ENCODE measurements around the gene AP5B1. TPM values are rescaled to one million over a fixed set of nuclear protein-coding genes. Genes with fewer than 3 reads are reported as not detected.
"Not testable (repeated sequence)": the region's sequence is repeated elsewhere in the genome, so short reads cannot be mapped to it uniquely, and the experiment has no call there.

Gene AP5B1
- total RNA-seq, 2 experiments from 2014 or later = 12.7 to 12.8 TPM

GRCh38 chr11:65767406-65767805 is 13.4 kb downstream of the AP5B1 start:
- Mint-ChIP-seq H3K9me3 (no peaks in the 10 kb centered on the region), H3K4me3 (no peak overlapping the region), H3K27me3 (no peaks in the 10 kb centered on the region), H3K27ac (no peak overlapping the region), H3K36me3 (ENCODE audit: low read depth) (no peaks in the 10 kb centered on the region), H3K4me1 (ENCODE audit: low read depth) (peaks cover 5% of the 10 kb centered on the region)
- Histone ChIP-seq H3K36me3 (ENCODE audit: insufficient read depth, low read length) (no peaks in the 10 kb centered on the region), H3K9me3 (ENCODE audit: control insufficient read depth in 1 of 2, insufficient read depth in 1 of 2, low read length in 2 of 2) (no peaks in the 10 kb centered on the region), H3K27ac (ENCODE audit: low read depth in 1 of 2, low read length in 2 of 2) (no peak overlapping the region), H3K4me1 (ENCODE audit: insufficient read depth, low read length) (no peaks in the 10 kb centered on the region), H3K27me3 (ENCODE audit: control insufficient read depth in 1 of 2, insufficient read depth in 2 of 2, low read length in 2 of 2) (no peaks in the 10 kb centered on the region), H3K4me3 (ENCODE audit: low read length) (no peak overlapping the region)
- ChIA-PET CTCF (interaction anchor here (0.9 kb wide), 1 partner anchor 13 kb away, joined by 3 read pairs; no protein-coding TSS in a partner anchor), POLR2A (no interaction called here)
- ATAC-seq (ENCODE audit: poor library complexity) (no peak), DNase-seq (no peak)
- TF ChIP-seq CTCF (IDR thresholded peaks at IDR 0.05) = no peak
- intact Hi-C loops (cut with DNase I, micrococcal nuclease) = no loop called here

GRCh38 chr11:65766535-65766934 is 14.2 kb downstream of the AP5B1 start:
- H3K4me3 ChIP-seq (ENCODE audit: low read length) = no peak overlapping the region
- H3K27me3 ChIP-seq (ENCODE audit: control insufficient read depth in 1 of 2, insufficient read depth in 2 of 2, low read length in 2 of 2) = no peaks in the 10 kb centered on the region
- intact Hi-C loops (cut with DNase I, micrococcal nuclease) = no loop called here
- Mint-ChIP-seq H3K27ac (no peak overlapping the region), H3K4me1 (ENCODE audit: low read depth) (peaks cover 5% of the 10 kb centered on the region), H3K9me3 (no peaks in the 10 kb centered on the region), H3K4me3 (no peak overlapping the region), H3K36me3 (ENCODE audit: low read depth) (no peaks in the 10 kb centered on the region), H3K27me3 (peaks cover 2% of the 10 kb centered on the region)
- no peaks in the 10 kb centered on the region for H3K4me1 ChIP-seq (ENCODE audit: insufficient read depth, low read length)
- H3K27ac ChIP-seq (ENCODE audit: low read depth in 1 of 2, low read length in 2 of 2) = no peak overlapping the region
- ATAC-seq (ENCODE audit: poor library complexity) (no peak), DNase-seq (no peak)
- no peaks in the 10 kb centered on the region for H3K9me3 ChIP-seq (ENCODE audit: control insufficient read depth in 1 of 2, insufficient read depth in 1 of 2, low read length in 2 of 2)
- no peaks in the 10 kb centered on the region for H3K36me3 ChIP-seq (ENCODE audit: insufficient read depth, low read length)
- no peak for TF ChIP-seq CTCF (IDR thresholded peaks at IDR 0.05)
- ChIA-PET POLR2A (no interaction called here), CTCF (no interaction called here)

DNA sequence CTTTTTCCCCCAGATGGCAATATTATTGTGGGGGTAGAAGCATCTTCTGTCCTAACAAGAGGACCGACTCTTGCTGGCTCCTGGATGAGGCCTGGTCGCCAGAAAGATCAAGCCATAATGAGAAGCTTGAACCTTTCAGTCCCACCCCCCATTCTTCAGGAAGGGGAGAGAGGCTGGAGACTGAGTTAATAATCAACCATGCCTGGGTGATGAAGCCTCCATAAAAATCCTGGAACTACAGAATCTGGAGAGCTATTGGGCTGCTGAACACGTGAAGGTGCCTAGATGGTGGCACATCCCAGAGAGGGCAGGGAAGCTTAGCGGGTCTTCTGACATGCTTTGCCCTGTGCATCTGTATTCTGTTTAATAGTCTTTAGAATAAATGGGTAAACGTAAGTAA is 16.3 kb downstream of the AP5B1 start:
- no peak for TF ChIP-seq CTCF (IDR thresholded peaks at IDR 0.05)
- H3K4me1 Mint-ChIP-seq (ENCODE audit: low read depth) = peaks cover under 1% of the 10 kb centered on the region
- H3K4me3 Mint-ChIP-seq = no peak overlapping the region
- CTCF ChIA-PET = no interaction called here
- H3K4me1 ChIP-seq (ENCODE audit: insufficient read depth, low read length) = no peaks in the 10 kb centered on the region
- H3K27ac Mint-ChIP-seq = no peak overlapping the region
- POLR2A ChIA-PET = no interaction called here
- peaks cover 23% of the 10 kb centered on the region for H3K27me3 Mint-ChIP-seq
- no peaks in the 10 kb centered on the region for H3K36me3 Mint-ChIP-seq (ENCODE audit: low read depth)
- H3K9me3 Mint-ChIP-seq = no peaks in the 10 kb centered on the region
- H3K9me3 ChIP-seq (ENCODE audit: control insufficient read depth in 1 of 2, insufficient read depth in 1 of 2, low read length in 2 of 2) = no peaks in the 10 kb centered on the region
- H3K36me3 ChIP-seq (ENCODE audit: insufficient read depth, low read length) = no peaks in the 10 kb centered on the region
- no peak overlapping the region for H3K27ac ChIP-seq (ENCODE audit: low read depth in 1 of 2, low read length in 2 of 2)
- no peak overlapping the region for H3K4me3 ChIP-seq (ENCODE audit: low read length)
- H3K27me3 ChIP-seq (ENCODE audit: control insufficient read depth in 1 of 2, insufficient read depth in 2 of 2, low read length in 2 of 2) = peaks cover 4 to 6% of the 10 kb centered on the region in 2 experiments
- DNase-seq = no peak
- no peak for ATAC-seq (ENCODE audit: poor library complexity)
- intact Hi-C loops (cut with DNase I, micrococcal nuclease) = no loop called here

GRCh38 chr11:65762816-65763215 is 18.0 kb downstream of the AP5B1 start:
- POLR2A ChIA-PET; intact Hi-C loops (cut with DNase I, micrococcal nuclease); H3K27ac ChIP-seq (ENCODE audit: low read depth in 1 of 2, low read length in 2 of 2); H3K4me1 Mint-ChIP-seq (ENCODE audit: low read depth); H3K27me3 ChIP-seq (ENCODE audit: control insufficient read depth in 1 of 2, insufficient read depth in 2 of 2, low read length in 2 of 2); CTCF ChIA-PET; H3K36me3 Mint-ChIP-seq (ENCODE audit: low read depth); H3K9me3 ChIP-seq (ENCODE audit: control insufficient read depth in 1 of 2, insufficient read depth in 1 of 2, low read length in 2 of 2); H3K4me3 Mint-ChIP-seq; H3K27ac Mint-ChIP-seq; DNase-seq; H3K9me3 Mint-ChIP-seq; H3K36me3 ChIP-seq (ENCODE audit: insufficient read depth, low read length); H3K4me3 ChIP-seq (ENCODE audit: low read length); H3K4me1 ChIP-seq (ENCODE audit: insufficient read depth, low read length); ATAC-seq (ENCODE audit: poor library complexity): not testable (repeated sequence)
- peaks cover 31% of the 10 kb centered on the region for H3K27me3 Mint-ChIP-seq

- H3K27ac Mint-ChIP-seq; H3K9me3 ChIP-seq (ENCODE audit: control insufficient read depth in 1 of 2, insufficient read depth in 1 of 2, low read length in 2 of 2); H3K27ac ChIP-seq (ENCODE audit: low read depth in 1 of 2, low read length in 2 of 2); H3K36me3 Mint-ChIP-seq (ENCODE audit: low read depth); intact Hi-C loops (cut with DNase I, micrococcal nuclease); DNase-seq; H3K4me1 Mint-ChIP-seq (ENCODE audit: low read depth); H3K4me1 ChIP-seq (ENCODE audit: insufficient read depth, low read length); H3K4me3 ChIP-seq (ENCODE audit: low read length); H3K27me3 ChIP-seq (ENCODE audit: control insufficient read depth in 1 of 2, insufficient read depth in 2 of 2, low read length in 2 of 2); H3K9me3 Mint-ChIP-seq; POLR2A ChIA-PET; ATAC-seq (ENCODE audit: poor library complexity); H3K4me3 Mint-ChIP-seq; H3K36me3 ChIP-seq (ENCODE audit: insufficient read depth, low read length): not testable (repeated sequence)
- peaks cover 35% of the 10 kb centered on the region for H3K27me3 Mint-ChIP-seq
- CTCF ChIA-PET = interaction anchor here (0.8 to 1.3 kb wide), 2 partner anchors 7 to 18 kb away, joined by 4 to 5 read pairs; no protein-coding TSS in a partner anchor
Measured at GRCh38 chr11:65762169-65762568, 18.6 kb downstream of the AP5B1 start.
